Motor neuron (in vitro differentiated cells): Measurements from ENCODE around the gene ANKFN1. TPM values are rescaled to one million over a fixed set of nuclear protein-coding genes. Genes with fewer than 3 reads are reported as not detected.
A peak's percentile ranks its signal among the peaks of the same experiment; 100 is the strongest.

Experiments used
- ATAC-seq, 8 experiments: fragments of 200-7000 bp; cut with Tn5 transposase; replicated peaks in 6 of 8; 2 replicates each; pipeline ENCODE4 v1.8.0; 2021; ENCODE audit warnings: mild to moderate bottlenecking in 8 of 8, moderate library complexity in 8 of 8
- H3K27ac ChIP-seq, 2 donors: fragments of 250-450 bp; sonication (Bioruptor Pico); 2 replicates each; pipeline ENCODE4 v1.9.0; 2021; ENCODE audit warnings: antibody characterized with exemption in 2 of 2, mild to moderate bottlenecking in 2 of 2, moderate library complexity in 1 of 2
- H3K4me1 ChIP-seq, 2 donors: fragments of 250-450 bp; sonication (Bioruptor Pico); replicated peaks in 1 of 2; 2 replicates each; pipeline ENCODE4 v1.6.1; 2021; ENCODE audit warnings: antibody characterized with exemption in 2 of 2, mild to moderate bottlenecking in 2 of 2, moderate library complexity in 1 of 2
- H3K4me3 ChIP-seq, 5 donors: fragments of 250-450 bp; sonication (Bioruptor Pico); 2 replicates each; pipeline ENCODE4 v1.9.0; 2021; ENCODE audit warnings: antibody characterized with exemption in 5 of 5, mild to moderate bottlenecking in 5 of 5, moderate library complexity in 4 of 5
- WGBS, 10 experiments: fragments of 450-650 bp; shearing (Covaris generic); methylation state at CpG; one replicate each; pipeline ENCODE4 v1.0.0; 2022; 5-methylcytosine and 5-hydroxymethylcytosine counted together
- in situ Hi-C, 9 experiments: fragments of 400-800 bp; cut with MboI; loops; one replicate each; pipeline ENCODE4 v1.15.0; 2021; ENCODE audit warnings: low sequenced_read_pairs in 9 of 9, low pct_unique_long_range_greater_than_20kb in 2 of 9; ENCODE audit not compliant: unreplicated experiment in 9 of 9
- total RNA-seq, 8 experiments: library from RNA; unstranded; fragments of 300-600 nt; gene quantifications; 2 replicates each; pipeline versions ENCODE4 v1.2.3 to v1.2.4, GENCODE V29; 2022

Gene ANKFN1
- total RNA-seq, 8 experiments from 2014 or later, result 0.35 to 19.2 (median 1.1) TPM; not detected in 1

DNA sequence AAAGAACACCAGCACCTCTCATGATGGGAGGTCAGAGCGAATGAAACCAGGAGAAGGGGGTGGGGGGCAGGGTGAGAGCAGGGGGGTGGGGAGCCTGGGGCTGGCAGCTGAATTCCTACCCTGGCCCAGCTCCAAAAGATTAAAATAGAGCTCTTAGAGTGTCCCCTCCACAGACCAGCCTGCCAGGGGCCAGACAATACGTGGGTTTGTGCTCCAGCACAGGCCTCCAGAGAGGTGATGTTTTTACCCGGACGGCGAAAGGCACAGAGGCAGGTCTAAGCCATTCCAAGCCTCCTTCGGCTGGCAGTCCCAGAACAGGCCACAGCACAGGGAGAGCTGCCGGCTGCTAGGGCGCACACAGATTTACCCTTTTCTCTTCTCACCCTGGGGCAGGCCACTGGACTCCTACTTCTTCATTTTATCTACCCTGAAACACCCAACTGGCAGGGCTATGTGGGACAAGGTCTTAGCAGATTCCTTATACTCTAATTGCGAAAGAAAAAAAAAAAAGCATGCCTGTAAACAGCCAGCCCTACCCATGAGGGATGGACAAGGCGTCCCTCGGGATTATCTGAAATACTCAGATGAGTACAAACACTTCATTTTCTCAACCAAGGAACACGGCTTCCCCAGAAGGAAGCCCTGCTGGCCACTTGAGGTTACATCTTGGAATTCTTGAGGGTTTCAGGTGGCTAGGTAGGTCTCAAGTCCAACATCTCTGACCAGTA is 368.3 kb downstream of the ANKFN1 start:
- Histone ChIP-seq H3K27ac (no peak overlapping the region), H3K4me1 (no peaks in the 10 kb centered on the region), H3K4me3 (no peak overlapping the region)
- in situ Hi-C loops, result no loop called here
- 70 to 100% (median 87%) methylated on average over 1 to 6 of the region's 12 CpGs; no CpG with 5 or more reads in 2 of the 10 experiments for WGBS, 10 experiments
- ATAC-seq, result no peak

- Histone ChIP-seq H3K27ac (no peak overlapping the region), H3K4me1 (no peaks in the 10 kb centered on the region), H3K4me3 (no peak overlapping the region)
- WGBS, 10 experiments, result 40 to 100% (median 91%) methylated on average over 1 to 2 of the region's 2 CpGs; no CpG with 5 or more reads in 4 of the 10 experiments
- in situ Hi-C loops, result no loop called here
- ATAC-seq, result no peak
Observed at GRCh38 chr17:56523042-56523441, 369.8 kb downstream of the ANKFN1 start.

- Histone ChIP-seq H3K4me1 (no peaks in the 10 kb centered on the region), H3K27ac (no peak overlapping the region), H3K4me3 (no peak overlapping the region)
- WGBS, 10 experiments, result 0 to 100% (median 63%) methylated on average over 1 to 2 of the region's 2 CpGs; no CpG with 5 or more reads in 1 of the 10 experiments
- ATAC-seq, result no peak
- in situ Hi-C loops, result no loop called here
Observed at GRCh38 chr17:56528696-56529095, 375.4 kb downstream of the ANKFN1 start.

- WGBS, 10 experiments, result 15 to 82% (median 51%) methylated on average over 3 to 5 of the region's 5 CpGs; no CpG with 5 or more reads in 1 of the 10 experiments
- no peak for ATAC-seq
Observed at GRCh38 chr17:56532926-56533325, 379.7 kb downstream of the ANKFN1 start.

DNA sequence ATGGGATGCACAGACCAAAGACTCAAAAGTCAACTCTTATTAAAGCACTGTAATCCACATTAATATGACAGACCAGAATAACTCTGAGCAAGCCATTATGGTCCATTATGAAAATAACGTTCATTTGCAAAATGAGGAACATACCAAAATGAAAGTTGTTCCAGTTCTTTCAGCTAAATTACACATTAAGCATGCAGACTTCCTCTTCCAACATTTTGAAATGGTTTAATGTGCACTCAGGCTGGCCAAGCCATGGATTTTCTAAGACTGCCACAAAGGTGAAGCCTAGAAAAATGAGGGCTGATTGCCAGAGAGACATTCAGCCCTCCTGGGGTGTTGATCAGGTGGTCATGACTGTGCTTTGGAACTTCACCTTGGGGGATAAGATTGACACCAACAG is 383.5 kb downstream of the ANKFN1 start:
- Histone ChIP-seq H3K4me3 (no peak overlapping the region), H3K4me1 (no peaks in the 10 kb centered on the region), H3K27ac (no peak overlapping the region)
- no peak for ATAC-seq
- in situ Hi-C loops, result no loop called here
- WGBS, 10 experiments, result 0 to 100% (median 83%) methylated on average over 1 of the region's 1 CpG; no CpG with 5 or more reads in 3 of the 10 experiments

More at GRCh38 chr17:56532926-56533325, 379.7 kb downstream of the ANKFN1 start:
- H3K4me1 ChIP-seq, result no peaks in the 10 kb centered on the region
- no peak overlapping the region for H3K4me3 ChIP-seq
- in situ Hi-C loops, result no loop called here
- no peak overlapping the region for H3K27ac ChIP-seq

GRCh38 chr17:56540836-56541235 is 387.6 kb downstream of the ANKFN1 start:
- H3K4me3 ChIP-seq, result no peak overlapping the region
- 0 to 83% (median 60%) methylated on average over 1 to 5 of the region's 5 CpGs; no CpG with 5 or more reads in 1 of the 10 experiments for WGBS, 10 experiments
- ATAC-seq, result peak in 1 of 8 experiments; percentile 67
- peaks cover 2 to 7% of the 10 kb centered on the region in 2 donors for H3K4me1 ChIP-seq
- no peak overlapping the region for H3K27ac ChIP-seq
- in situ Hi-C loops, result no loop called here

- ATAC-seq, result peak in 2 of 8 experiments; percentile 27 to 45
- 0 to 70% (median 43%) methylated on average over 1 to 3 of the region's 3 CpGs; no CpG with 5 or more reads in 1 of the 10 experiments for WGBS, 10 experiments
- in situ Hi-C loops, result no loop called here
Observed at GRCh38 chr17:56543280-56543679, 390.0 kb downstream of the ANKFN1 start.

GRCh38 chr17:56545106-56545505 is 391.8 kb downstream of the ANKFN1 start:
- no peak for ATAC-seq
- no peak overlapping the region for H3K27ac ChIP-seq

More at GRCh38 chr17:56543280-56543679, 390.0 kb downstream of the ANKFN1 start:
- Histone ChIP-seq H3K27ac (no peak overlapping the region), H3K4me3 (no peak overlapping the region), H3K4me1 (peaks cover 2 to 7% of the 10 kb centered on the region in 2 donors)

GRCh38 chr17:56545930-56546329 is 392.7 kb downstream of the ANKFN1 start:
- peaks cover 2 to 7% of the 10 kb centered on the region in 2 donors for H3K4me1 ChIP-seq
- in situ Hi-C loops, result no loop called here

More at GRCh38 chr17:56545106-56545505, 391.8 kb downstream of the ANKFN1 start:
- WGBS, 10 experiments, result 0 to 50% (median 43%) methylated on average over 1 to 2 of the region's 2 CpGs; no CpG with 5 or more reads in 3 of the 10 experiments
- Histone ChIP-seq H3K4me3 (no peak overlapping the region), H3K4me1 (peaks cover 2 to 7% of the 10 kb centered on the region in 2 donors)
- in situ Hi-C loops, result no loop called here

GRCh38 chr17:56548661-56549060 is 395.4 kb downstream of the ANKFN1 start:
- H3K4me3 ChIP-seq, result no peak overlapping the region
- WGBS, 10 experiments, result 28 to 100% (median 76%) methylated on average over 1 to 4 of the region's 4 CpGs; no CpG with 5 or more reads in 1 of the 10 experiments
- no peak overlapping the region for H3K27ac ChIP-seq
- no peak for ATAC-seq
- in situ Hi-C loops, result no loop called here
- H3K4me1 ChIP-seq, result peaks cover 2 to 7% of the 10 kb centered on the region in 2 donors

More at GRCh38 chr17:56545930-56546329, 392.7 kb downstream of the ANKFN1 start:
- Histone ChIP-seq H3K4me3 (no peak overlapping the region), H3K27ac (no peak overlapping the region)
- ATAC-seq, result no peak

DNA sequence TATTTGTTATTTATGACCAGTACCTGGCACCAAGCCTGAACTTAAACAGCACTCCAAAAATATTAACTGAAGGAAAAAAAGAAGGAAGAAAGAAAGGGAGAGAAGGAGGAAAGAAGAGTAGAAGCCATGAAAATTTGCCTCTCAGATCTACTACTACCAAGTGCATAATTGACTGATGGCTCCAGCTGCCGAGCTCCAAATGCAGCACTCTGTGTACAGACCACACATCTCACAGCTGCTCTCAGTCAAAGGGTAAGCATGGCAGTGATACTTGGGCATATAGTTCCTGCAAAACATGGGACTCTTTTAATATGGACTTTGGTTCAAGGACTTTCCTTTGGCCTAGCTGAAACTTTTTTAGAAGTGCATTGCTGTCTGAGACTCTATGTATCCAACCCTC is 396.2 kb downstream of the ANKFN1 start:
- H3K4me3 ChIP-seq, result no peak overlapping the region
- H3K4me1 ChIP-seq, result peaks cover 2 to 7% of the 10 kb centered on the region in 2 donors
- in situ Hi-C loops, result no loop called here
- ATAC-seq, result no peak
- WGBS, 10 experiments, result 0 to 100% (median 38%) methylated on average over 1 of the region's 1 CpG; no CpG with 5 or more reads in 6 of the 10 experiments
- no peak overlapping the region for H3K27ac ChIP-seq

DNA sequence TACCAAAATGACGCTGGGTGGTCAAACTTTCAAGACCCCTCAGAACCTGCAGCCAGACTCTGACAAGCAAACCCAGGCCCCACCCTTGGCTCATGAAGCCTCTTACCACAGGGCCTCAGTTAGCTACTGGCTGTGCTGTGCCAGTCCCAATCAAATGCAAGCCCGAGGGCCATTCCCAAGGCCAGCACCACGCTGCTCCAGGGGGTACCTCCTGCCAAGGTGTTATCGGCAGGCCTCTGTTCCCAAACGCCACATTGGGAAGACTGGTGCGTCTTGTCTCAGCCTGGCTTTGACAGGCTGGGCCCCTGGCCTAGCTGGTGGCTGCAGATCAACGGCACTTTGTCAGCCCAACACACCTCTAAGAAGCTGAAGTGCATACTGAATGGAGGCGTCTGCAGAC is 404.4 kb downstream of the ANKFN1 start:
- 44 to 100% (median 74%) methylated on average over 1 to 4 of the region's 8 CpGs; no CpG with 5 or more reads in 4 of the 10 experiments for WGBS, 10 experiments
- ATAC-seq, result no peak
- H3K4me3 ChIP-seq, result no peak overlapping the region
- in situ Hi-C loops, result no loop called here
- H3K27ac ChIP-seq, result no peak overlapping the region
- no peaks in the 10 kb centered on the region for H3K4me1 ChIP-seq

DNA sequence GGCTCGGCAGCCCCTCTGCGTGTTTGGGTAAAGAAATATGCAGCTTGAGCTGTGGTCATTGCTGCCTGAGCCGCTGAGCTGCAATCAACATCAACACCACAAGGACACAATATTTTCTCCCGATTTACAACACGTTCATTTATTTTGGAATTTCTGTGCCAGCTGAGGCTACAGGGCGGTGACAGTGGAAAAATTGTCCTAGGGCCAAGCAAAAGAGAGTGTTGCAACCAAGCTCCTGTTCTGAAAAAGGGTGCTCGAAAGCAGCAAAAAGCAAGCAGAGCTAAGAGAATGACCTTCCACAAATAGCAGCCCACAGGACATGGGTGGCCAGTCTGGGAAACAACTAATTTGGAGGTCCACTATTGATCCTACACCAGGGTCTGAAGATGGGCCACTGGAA is 404.8 kb downstream of the ANKFN1 start:
- Histone ChIP-seq H3K27ac (no peak overlapping the region), H3K4me3 (no peak overlapping the region), H3K4me1 (no peaks in the 10 kb centered on the region)
- WGBS, 10 experiments, result 10 to 100% (median 86%) methylated on average over 1 to 7 of the region's 7 CpGs; no CpG with 5 or more reads in 4 of the 10 experiments
- ATAC-seq, result no peak
- in situ Hi-C loops, result no loop called here
